ENCODE results near the gene DPH6.
"Not testable (repeated sequence)": the region's sequence is repeated elsewhere in the genome, so short reads cannot be mapped to it uniquely, and the experiment has no call there.

Gene DPH6

GRCh38 chr15:35431281-35431680 lies 114.7 kb downstream of the DPH6 start:
- no peak for DNase-seq

DNA sequence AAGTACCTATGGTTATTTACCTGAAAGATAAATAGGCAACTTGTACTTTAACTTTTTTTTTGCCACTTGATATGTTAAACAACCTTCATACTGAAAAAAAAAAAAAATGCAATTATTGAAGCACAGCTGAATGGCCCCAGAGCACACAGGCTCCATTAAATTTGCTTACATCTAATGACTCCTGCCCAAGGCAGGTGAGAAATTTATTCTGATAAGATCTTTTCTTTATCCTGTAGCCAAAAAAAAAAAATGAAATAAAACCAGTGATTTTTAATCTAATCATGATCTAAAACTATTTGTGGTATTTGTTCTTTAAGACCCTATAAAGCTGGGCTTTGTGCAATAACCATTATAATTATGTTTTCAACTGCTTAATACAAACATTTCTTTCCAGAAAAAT lies 115.7 kb downstream of the DPH6 start:
- DNase-seq, result no peak

GRCh38 chr15:35427496-35427895 lies 118.5 kb downstream of the DPH6 start:
- no peak for DNase-seq

DNA sequence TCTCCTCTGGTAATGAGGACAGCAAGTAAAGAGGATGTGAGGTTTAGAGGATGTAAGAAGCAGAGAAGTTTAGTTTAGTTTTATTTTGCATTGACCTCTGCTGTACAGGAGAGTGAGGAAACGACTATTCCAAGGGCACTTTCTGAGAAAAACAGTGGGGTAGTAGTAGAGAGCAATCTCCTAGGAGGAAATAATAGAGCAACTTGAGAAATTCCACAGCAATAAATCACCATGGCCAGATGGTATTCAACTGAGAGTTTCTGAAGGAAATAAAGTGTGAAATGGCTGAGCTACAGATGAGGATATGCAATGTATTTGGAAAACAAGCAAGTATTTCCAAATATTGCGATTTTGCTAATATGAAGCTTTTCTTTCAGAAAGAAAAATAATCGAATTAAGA lies 118.9 kb downstream of the DPH6 start:
- no peak for DNase-seq

- no peak for DNase-seq
Observed at GRCh38 chr15:35410775-35411174, 135.2 kb downstream of the DPH6 start.

- no peak for DNase-seq
Observed at GRCh38 chr15:35399901-35400300, 146.1 kb downstream of the DPH6 start.

- DNase-seq, result no peak
Observed at GRCh38 chr15:35397027-35397426, 148.9 kb downstream of the DPH6 start.

DNA sequence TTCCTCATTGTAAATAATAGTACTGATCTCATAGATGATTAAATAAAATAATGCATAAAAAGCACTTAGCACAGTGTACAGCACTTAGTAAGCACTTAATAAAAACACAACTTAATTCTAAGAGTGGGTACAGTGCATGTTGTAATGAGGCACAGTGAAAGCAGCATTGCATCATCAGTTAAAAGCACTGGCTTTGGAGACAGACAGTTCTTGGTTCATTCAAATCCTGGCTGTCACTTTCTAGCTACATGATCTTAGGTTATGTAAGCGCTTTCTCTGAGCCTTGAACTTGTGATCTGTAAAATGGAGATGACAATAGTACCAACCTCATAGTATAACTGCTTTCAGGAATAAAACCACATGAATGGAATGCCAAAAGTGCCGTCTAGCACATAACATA lies 151.5 kb downstream of the DPH6 start:
- no peak for DNase-seq

DNA sequence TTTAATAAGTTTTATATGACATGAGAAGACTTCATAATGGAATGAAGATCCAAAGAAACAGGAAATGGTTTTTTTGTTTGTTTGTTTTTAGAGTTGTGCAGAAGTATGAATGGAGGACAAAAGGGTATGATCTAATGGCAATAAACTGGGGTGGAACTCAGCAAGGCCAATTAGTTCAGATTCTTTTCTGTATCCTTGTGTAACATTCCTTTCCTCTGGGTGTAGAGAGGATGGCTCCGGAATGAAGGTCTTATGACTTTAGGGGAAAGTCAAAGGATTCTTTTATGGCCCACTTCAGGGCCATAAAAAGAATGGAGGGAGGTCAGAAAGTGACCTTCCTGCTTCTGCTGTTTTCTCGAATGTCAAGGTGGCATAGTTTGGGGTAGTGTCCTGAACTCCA lies 152.6 kb downstream of the DPH6 start:
- no peak for DNase-seq

DNA sequence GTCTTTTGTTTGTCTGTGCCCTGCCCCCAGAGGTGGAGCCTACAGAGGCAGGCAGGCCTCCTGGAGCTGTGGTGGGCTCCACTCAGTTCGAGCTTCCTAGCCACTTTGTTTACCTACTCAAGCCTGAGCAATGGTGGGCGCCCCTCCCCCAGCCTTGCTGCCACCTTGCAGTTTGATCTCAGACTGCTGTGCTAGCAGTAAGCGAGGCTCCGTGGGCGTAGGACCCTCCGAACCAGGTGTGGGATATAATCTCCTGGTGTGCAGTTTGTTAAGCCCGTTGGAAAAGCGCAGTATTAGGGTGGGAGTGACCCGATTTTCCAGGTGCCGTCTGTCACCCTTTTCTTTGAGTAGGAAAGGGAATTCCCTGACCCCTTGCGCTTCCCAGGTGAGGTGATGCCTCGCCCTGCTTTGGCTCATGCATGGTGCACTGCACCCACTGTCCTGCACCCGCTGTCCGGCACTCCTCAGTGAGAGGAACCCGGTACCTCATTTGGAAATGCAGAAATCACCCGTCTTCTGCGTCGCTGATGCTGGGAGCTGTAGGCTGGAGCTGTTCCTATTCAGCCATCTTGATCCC lies 154.5 kb downstream of the DPH6 start:
- DNase-seq, result not testable (repeated sequence)

DNA sequence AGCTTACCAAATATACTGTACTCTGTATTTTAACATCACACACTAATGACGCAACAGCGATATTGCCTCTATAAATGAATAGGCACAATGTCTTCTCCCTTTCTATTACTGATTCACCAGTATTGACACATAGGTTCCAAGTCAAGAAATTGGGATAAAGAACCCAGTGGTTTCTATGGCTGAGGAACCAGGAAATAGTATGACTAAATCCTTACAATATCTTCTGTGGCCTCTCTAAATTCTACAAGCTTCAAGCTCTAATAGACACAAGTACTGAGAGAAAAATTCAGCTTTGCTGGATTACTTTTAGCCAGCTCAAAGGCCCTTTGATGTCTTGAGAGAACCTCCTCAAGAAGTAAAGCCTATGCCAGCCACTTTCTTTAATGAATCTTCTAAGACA lies 162.5 kb downstream of the DPH6 start:
- no peak for DNase-seq

- no peak for DNase-seq
Observed at GRCh38 chr15:35381328-35381727, 164.6 kb downstream of the DPH6 start.

DNA sequence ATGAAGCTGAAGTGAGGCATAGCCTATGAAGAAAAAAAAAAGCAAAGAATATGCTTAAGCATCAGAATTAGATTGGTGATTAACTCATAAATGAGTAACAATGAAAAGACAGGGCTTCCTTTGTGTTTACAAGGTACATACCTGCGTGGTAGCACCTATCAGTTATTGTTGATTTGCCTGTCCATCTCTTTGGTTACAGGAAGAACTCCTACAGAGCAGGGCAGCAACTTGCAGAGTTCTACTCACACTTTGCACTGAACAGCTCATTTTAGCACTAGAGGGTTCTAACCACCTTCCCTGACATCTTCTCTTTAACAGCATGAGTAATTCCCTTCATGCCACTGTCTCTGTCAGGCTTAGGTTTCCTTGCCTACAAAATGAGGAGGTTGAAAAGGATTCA lies 166.0 kb downstream of the DPH6 start:
- no peak for DNase-seq

DNA sequence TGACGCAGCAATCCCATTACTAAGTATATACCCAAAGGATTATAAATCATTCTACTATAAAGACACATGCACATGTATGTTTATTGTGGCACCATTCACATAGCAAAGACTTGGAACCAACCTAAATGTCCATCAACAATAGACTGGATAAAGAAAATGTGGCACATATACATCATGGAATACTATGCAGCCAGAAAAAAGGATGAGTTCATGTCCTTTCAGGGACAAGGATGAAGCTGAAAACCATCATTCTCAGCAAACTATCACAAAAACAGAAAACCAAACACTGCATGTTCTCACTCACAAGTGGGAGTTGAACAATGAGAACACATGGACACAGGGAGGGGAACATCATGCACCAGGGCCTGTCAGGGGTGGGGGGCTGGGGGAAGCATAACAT lies 167.5 kb downstream of the DPH6 start:
- not testable (repeated sequence) for DNase-seq

- no peak for DNase-seq
Observed at GRCh38 chr15:35376707-35377106, 169.3 kb downstream of the DPH6 start.

- DNase-seq, result no peak
Observed at GRCh38 chr15:35374661-35375060, 171.3 kb downstream of the DPH6 start.

GRCh38 chr15:35362195-35362829 lies 183.7 kb downstream of the DPH6 start:
- no peak for DNase-seq

DNA sequence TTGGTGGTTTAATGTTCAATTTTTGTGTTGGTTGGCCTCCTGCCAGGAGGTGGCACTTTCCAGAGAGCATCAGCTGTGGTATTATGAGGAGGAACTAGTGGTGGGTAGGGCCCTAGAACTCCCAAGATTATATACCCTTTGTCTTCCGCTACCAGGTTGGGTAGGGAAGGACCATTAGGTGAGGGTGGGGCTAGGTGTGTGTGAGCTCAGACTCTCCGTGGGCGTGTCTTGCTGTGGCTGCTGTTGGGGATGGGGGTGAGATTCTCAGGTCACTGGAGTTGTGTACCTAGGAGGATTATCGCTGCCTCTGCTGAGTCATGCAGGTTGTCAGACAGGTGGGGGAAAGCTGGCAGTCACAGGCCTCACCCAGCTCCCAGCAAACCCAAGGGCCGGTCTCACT lies 187.1 kb downstream of the DPH6 start:
- no peak for DNase-seq

DNA sequence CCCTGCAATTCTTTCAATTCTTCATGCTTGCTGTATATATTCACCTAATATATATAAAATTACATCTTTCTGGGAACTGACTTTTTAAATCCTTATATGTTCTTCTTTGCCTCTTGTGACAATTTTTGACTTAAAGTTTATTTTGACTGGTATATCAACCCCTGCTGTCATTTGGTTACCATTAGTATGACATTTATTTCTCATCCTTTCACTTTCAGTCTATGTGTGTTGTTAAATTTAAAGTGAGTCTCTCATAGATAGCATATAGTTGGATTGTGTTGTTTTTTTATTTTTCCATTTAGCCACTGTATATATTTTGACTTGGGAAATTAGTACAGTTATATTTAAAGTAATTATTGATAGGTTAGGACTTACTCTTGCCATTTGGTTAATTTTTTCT lies 194.9 kb downstream of the DPH6 start:
- DNase-seq, result no peak

DNA sequence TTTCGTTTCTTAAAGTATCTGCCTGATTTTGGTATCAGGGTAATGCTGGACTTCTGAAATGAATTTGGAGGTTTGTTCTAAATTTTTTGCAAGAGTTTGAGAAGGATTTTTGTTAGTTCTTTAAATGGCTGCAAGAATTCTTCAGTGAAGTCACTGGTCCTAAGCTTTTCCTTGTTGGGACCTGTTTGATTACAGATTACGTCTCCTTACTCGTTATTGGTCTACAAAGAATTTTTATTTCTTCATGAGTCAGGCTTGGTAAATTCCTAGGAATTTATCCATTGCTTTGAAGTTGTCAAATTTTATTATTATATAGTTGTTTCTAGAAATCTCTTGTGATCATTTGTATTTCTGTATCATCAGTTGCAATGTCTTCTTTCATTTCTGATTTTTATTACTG lies 196.0 kb downstream of the DPH6 start:
- no peak for DNase-seq

DNA sequence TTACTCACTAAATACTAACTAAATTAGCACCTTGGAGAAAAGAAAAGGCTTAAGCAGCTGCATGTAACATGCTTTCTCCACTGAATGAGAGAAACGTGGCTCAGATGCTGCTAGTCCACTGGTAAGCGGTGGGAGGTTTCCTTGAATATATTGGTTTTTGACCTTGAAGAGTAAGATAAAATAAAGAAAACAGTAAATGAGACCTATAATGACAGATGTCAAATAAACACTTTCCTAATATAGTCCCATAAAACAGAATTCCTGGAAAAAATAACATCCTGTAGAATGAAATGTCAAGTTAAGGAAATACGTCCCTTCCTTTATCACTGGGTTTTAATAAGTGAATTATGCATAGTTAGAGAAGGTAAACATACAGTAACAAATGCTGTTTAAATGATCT lies 215.0 kb downstream of the DPH6 start:
- DNase-seq, result no peak

- DNase-seq, result no peak
Observed at GRCh38 chr15:35330048-35330695, 215.8 kb downstream of the DPH6 start.

- no peak for DNase-seq
Observed at GRCh38 chr15:35329521-35329961, 216.4 kb downstream of the DPH6 start.

GRCh38 chr15:35328836-35329235 lies 217.1 kb downstream of the DPH6 start:
- DNase-seq, result not testable (repeated sequence)

DNA sequence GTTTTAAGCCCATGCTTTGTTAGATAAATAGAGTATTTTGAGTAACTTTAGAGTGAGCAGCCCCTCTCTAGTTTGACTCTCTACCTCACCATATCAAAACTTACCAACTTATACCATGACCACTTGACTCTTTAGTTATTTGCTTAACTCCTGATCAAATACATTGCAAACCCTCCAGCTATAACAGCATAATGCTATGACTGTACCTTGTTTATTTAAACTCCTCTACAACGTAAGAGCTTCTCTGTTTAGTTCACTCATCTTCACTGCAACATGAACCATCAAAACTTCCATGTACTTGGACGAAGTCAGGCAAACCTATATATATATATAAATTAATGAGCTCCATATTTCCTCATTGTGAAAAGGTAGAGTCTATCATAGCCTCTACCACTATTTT lies 218.2 kb downstream of the DPH6 start:
- no peak for DNase-seq
